HG03469 (cell line): Measurements from ENCODE around the gene PPM1H.

ENCODE experiments used
- ATAC-seq: cut with Tn5 transposase; IDR thresholded peaks from one replicate; pipeline ENCODE4 v1.9.1; 2021; ENCODE audit warnings: mild to moderate bottlenecking, moderate library complexity, moderate number of reproducible peaks; ENCODE audit not compliant: unreplicated experiment

PPM1H gene

GRCh38 chr12:62802321-62802720, 132.6 kb downstream of the PPM1H start:
- ATAC-seq: no peak

GRCh38 chr12:62801796-62802195, 133.2 kb downstream of the PPM1H start:
- no peak for ATAC-seq

GRCh38 chr12:62800707-62801400, 134.1 kb downstream of the PPM1H start:
- ATAC-seq: no peak

- peak; percentile 54 for ATAC-seq
Observed at GRCh38 chr12:62799766-62800406, 135.1 kb downstream of the PPM1H start.

- ATAC-seq: peak; percentile 88
Observed at GRCh38 chr12:62799126-62799736, 135.7 kb downstream of the PPM1H start.

- no peak for ATAC-seq
Observed at GRCh38 chr12:62794218-62794583, 140.7 kb downstream of the PPM1H start.

- no peak for ATAC-seq
Observed at GRCh38 chr12:62793256-62794217, 141.4 kb downstream of the PPM1H start.

GRCh38 chr12:62792236-62792870, 142.6 kb downstream of the PPM1H start:
- no peak for ATAC-seq

- no peak for ATAC-seq
Observed at GRCh38 chr12:62789851-62790250, 145.1 kb downstream of the PPM1H start.

GRCh38 chr12:62787611-62788010, 147.3 kb downstream of the PPM1H start:
- ATAC-seq: no peak

- no peak for ATAC-seq
Observed at GRCh38 chr12:62787023-62787422, 147.9 kb downstream of the PPM1H start.

GRCh38 chr12:62785941-62786559, 148.9 kb downstream of the PPM1H start:
- no peak for ATAC-seq

- no peak for ATAC-seq
Observed at GRCh38 chr12:62784576-62784975, 150.4 kb downstream of the PPM1H start.

- no peak for ATAC-seq
Observed at GRCh38 chr12:62783881-62784280, 151.1 kb downstream of the PPM1H start.

- no peak for ATAC-seq
Observed at GRCh38 chr12:62781136-62781880, 153.6 kb downstream of the PPM1H start.

GRCh38 chr12:62779488-62779887, 155.5 kb downstream of the PPM1H start:
- no peak for ATAC-seq

- ATAC-seq: no peak
Observed at GRCh38 chr12:62778187-62778586, 156.8 kb downstream of the PPM1H start.

- no peak for ATAC-seq
Observed at GRCh38 chr12:62776997-62777396, 158.0 kb downstream of the PPM1H start.

- ATAC-seq: no peak
Observed at GRCh38 chr12:62776575-62776974, 158.4 kb downstream of the PPM1H start.
